Fibroblast of lung (primary cell): ENCODE results near the gene AP3D1.

ENCODE experiments used
- CTCF ChIP-seq, 2 donors: IDR thresholded peaks in 1 of 2; conservative IDR thresholded peaks in 1 of 2; 1 replicate in 1 of 2; 2 replicates in 1 of 2; pipeline ENCODE4 v1.5.1; 2011 to 2012; ENCODE audit warnings: low read length in 2 of 2, control low read depth in 1 of 2, inconsistent platforms in 1 of 2, low read depth in 1 of 2, mild to moderate bottlenecking in 1 of 2
- EZH2 ChIP-seq: IDR thresholded peaks from 2 replicates; pipeline ENCODE4 v1.5.1; 2012; ENCODE audit warnings: low read length, control low read depth, mild to moderate bottlenecking; ENCODE audit errors: missing control alignments

GRCh38 chr19:2097203-2097885 is 54.0 kb downstream of the AP3D1 start:
- TF ChIP-seq CTCF (conservative IDR thresholded peaks at IDR 0.05 in 1 of 2, IDR thresholded peaks at IDR 0.05 in 1 of 2; ENCODE audit: low read depth in 1 of 2, low read length in 2 of 2) (no peak), EZH2 (no peak)
